Naive thymus-derived CD4-positive, alpha-beta T cell (primary cell): ENCODE results near the gene HELZ. TPM values are rescaled to one million over a fixed set of nuclear protein-coding genes. Genes with fewer than 3 reads are reported as not detected.
"Not testable (repeated sequence)": the region's sequence is repeated elsewhere in the genome, so short reads cannot be mapped to it uniquely, and the experiment has no call there.

Experiments
- ATAC-seq: fragments of 150-1000 bp; cut with Tn5 transposase; 2 replicates; pipeline ENCODE4 v1.10.0; 2021; ENCODE audit warnings: mild to moderate bottlenecking, moderate library complexity
- CTCF ChIA-PET: fragments of 350-600 bp; sonication (Branson Sonifier 250); formaldehyde crosslinking; loops from one replicate; lab custom pipeline; 2021; ENCODE audit warnings: antibody characterized with exemption; lab: Charles Lee
- POLR2A ChIA-PET: fragments of 350-600 bp; sonication (Branson Sonifier 250); formaldehyde crosslinking; loops from one replicate; lab custom pipeline; 2021; ENCODE audit warnings: antibody characterized with exemption, inconsistent platforms; lab: Charles Lee
- DNase-seq, 9 donors: peaks; one replicate each; pipeline versions ENCODE4 v3.0.0 to v3.0.0-alpha.2; 2020 to 2022; ENCODE audit warnings: mixed read lengths in 1 of 9
- H3K27ac ChIP-seq: one replicate; pipeline ENCODE4 v1.7.0; 2013; ENCODE audit warnings: mild to moderate bottlenecking, low read depth, low read length, moderate library complexity
- H3K27me3 ChIP-seq, 2 donors: one replicate each; pipeline ENCODE4 v1.7.0; 2013; ENCODE audit warnings: low read length in 2 of 2, mild to moderate bottlenecking in 2 of 2, moderate library complexity in 2 of 2; ENCODE audit not compliant: control insufficient read depth in 2 of 2, insufficient read depth in 2 of 2
- H3K36me3 ChIP-seq, 3 experiments: 1 replicate in 2 of 3; 2 replicates in 1 of 3; pipeline ENCODE4 v1.7.0; 2013; ENCODE audit warnings: low read length in 3 of 3, mild to moderate bottlenecking in 3 of 3, moderate library complexity in 1 of 3; ENCODE audit not compliant: insufficient read depth in 3 of 3, control insufficient read depth in 2 of 3
- H3K4me1 ChIP-seq, 2 donors: one replicate each; pipeline ENCODE4 v1.7.0; 2013; ENCODE audit warnings: low read length in 2 of 2, mild to moderate bottlenecking in 2 of 2, moderate library complexity in 1 of 2; ENCODE audit not compliant: control insufficient read depth in 2 of 2, insufficient read depth in 2 of 2
- H3K4me3 ChIP-seq: 2 replicates; pipeline ENCODE4 v1.7.0; 2013; ENCODE audit warnings: mild to moderate bottlenecking, low read length
- H3K9me3 ChIP-seq, 3 experiments: 1 replicate in 2 of 3; 2 replicates in 1 of 3; pipeline ENCODE4 v1.7.0; 2013; ENCODE audit warnings: low read length in 3 of 3; ENCODE audit not compliant: control insufficient read depth in 2 of 3
- H3K27ac Mint-ChIP-seq, 9 donors: one replicate each; pipeline ENCODE4 v1.8.0; 2020 to 2022; ENCODE audit warnings: mixed read lengths in 9 of 9, mild to moderate bottlenecking in 8 of 9, moderate library complexity in 5 of 9, inconsistent platforms in 2 of 9
- H3K27me3 Mint-ChIP-seq, 5 donors: one replicate each; pipeline ENCODE4 v1.8.0; 2021 to 2022; ENCODE audit warnings: mixed read lengths in 5 of 5, mild to moderate bottlenecking in 1 of 5
- H3K36me3 Mint-ChIP-seq, 5 donors: one replicate each; pipeline ENCODE4 v1.8.0; 2020 to 2022; ENCODE audit warnings: mixed read lengths in 5 of 5, mild to moderate bottlenecking in 3 of 5, inconsistent platforms in 1 of 5
- H3K4me1 Mint-ChIP-seq, 7 donors: one replicate each; pipeline ENCODE4 v1.8.0; 2020 to 2022; ENCODE audit warnings: mixed read lengths in 7 of 7, mild to moderate bottlenecking in 3 of 7, inconsistent platforms in 1 of 7
- H3K4me3 Mint-ChIP-seq, 10 donors: one replicate each; pipeline ENCODE4 v1.8.0; 2020 to 2022; ENCODE audit warnings: mild to moderate bottlenecking in 10 of 10, mixed read lengths in 10 of 10, moderate library complexity in 6 of 10, inconsistent platforms in 2 of 10
- H3K9me3 Mint-ChIP-seq, 11 donors: one replicate each; pipeline ENCODE4 v1.8.0; 2020 to 2022; ENCODE audit warnings: mixed read lengths in 11 of 11, mild to moderate bottlenecking in 4 of 11, inconsistent platforms in 1 of 11, moderate library complexity in 1 of 11
- intact Hi-C, 2 donors: fragments of 100-400 bp; cut with micrococcal nuclease; formaldehyde crosslinking; loops; one replicate each; pipeline ENCODE4 v1.15.1; 2023
- polyA plus RNA-seq, 2 donors: library from polyadenylated mRNA; unstranded; fragments of 300-500 nt; fragmentation: Illumina TruSeq; gene quantifications; one replicate each; pipeline ENCODE4 v1.2.3, GENCODE V29; 2021
- total RNA-seq, 6 experiments: library from RNA in 5 of 6; stranded (reverse) in 5 of 6; gene quantifications; 1 replicate in 5 of 6; 2 replicates in 1 of 6; pipeline ENCODE4 v1.2.3 and lab custom pipeline; 2021 to 2026

Gene HELZ
- total and polyA plus RNA-seq, 7 experiments from 2014 or later = 44.8 to 114 (median 83.2) TPM

DNA sequence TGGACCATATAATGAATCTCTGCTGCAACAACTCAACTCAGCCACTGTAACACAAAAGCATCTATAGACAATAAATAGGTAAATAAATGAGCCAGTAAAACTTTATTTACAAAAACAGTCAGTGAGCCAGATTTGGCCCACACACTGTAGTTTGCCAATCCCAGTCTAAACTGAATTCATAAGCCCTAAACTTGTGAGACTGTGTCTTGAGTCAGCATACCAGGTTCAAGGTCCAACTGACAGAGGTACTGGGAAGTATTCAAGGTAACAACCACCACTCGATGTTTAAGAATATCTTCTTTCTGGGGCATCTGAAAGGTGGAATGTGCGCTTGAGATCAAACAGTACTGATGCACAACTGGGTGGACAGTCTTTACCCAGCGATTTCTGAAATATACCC is 94.2 kb downstream of the HELZ start:
- Histone ChIP-seq H3K9me3 (no peaks in the 10 kb centered on the region), H3K27me3 (no peaks in the 10 kb centered on the region), H3K4me3 (no peak overlapping the region), H3K36me3 (peaks cover 5 to 41% (median 15%) of the 10 kb centered on the region in 3 experiments), H3K4me1 (peaks cover 0 to 4% of the 10 kb centered on the region in 2 donors), H3K27ac (no peak overlapping the region)
- H3K36me3 Mint-ChIP-seq = peaks cover 8 to 58% (median 57%) of the 10 kb centered on the region in 5 donors
- ChIA-PET POLR2A (no interaction called here), CTCF (no interaction called here)
- ATAC-seq = no peak
- no peaks in the 10 kb centered on the region for H3K27me3 Mint-ChIP-seq
- intact Hi-C loops = no loop called here
- H3K27ac Mint-ChIP-seq = no peak overlapping the region
- H3K9me3 Mint-ChIP-seq = peaks cover 0 to 2% (median 0%) of the 10 kb centered on the region in 11 donors
- H3K4me1 Mint-ChIP-seq = peaks cover 0 to 5% (median 0%) of the 10 kb centered on the region in 7 donors
- H3K4me3 Mint-ChIP-seq = no peak overlapping the region
- no peak for DNase-seq

GRCh38 chr17:67148352-67148751 is 96.6 kb downstream of the HELZ start:
- H3K27ac Mint-ChIP-seq = no peak overlapping the region
- no peak overlapping the region for H3K4me3 ChIP-seq
- peaks cover 5 to 74% (median 68%) of the 10 kb centered on the region in 5 donors for H3K36me3 Mint-ChIP-seq
- peaks cover 0 to 5% (median 0%) of the 10 kb centered on the region in 7 donors for H3K4me1 Mint-ChIP-seq
- no peaks in the 10 kb centered on the region for H3K4me1 ChIP-seq
- H3K9me3 Mint-ChIP-seq = peaks cover 0 to 4% (median 0%) of the 10 kb centered on the region in 11 donors
- intact Hi-C loops = no loop called here
- ATAC-seq (no peak), DNase-seq (no peak)
- no peaks in the 10 kb centered on the region for H3K27me3 Mint-ChIP-seq
- H3K4me3 Mint-ChIP-seq = no peak overlapping the region
- POLR2A ChIA-PET = no interaction called here
- peaks cover 5 to 52% (median 19%) of the 10 kb centered on the region in 3 experiments for H3K36me3 ChIP-seq
- no peaks in the 10 kb centered on the region for H3K27me3 ChIP-seq
- no peak overlapping the region for H3K27ac ChIP-seq
- CTCF ChIA-PET = no interaction called here
- no peaks in the 10 kb centered on the region for H3K9me3 ChIP-seq

- Histone ChIP-seq H3K9me3 (no peaks in the 10 kb centered on the region), H3K36me3 (peaks cover 5 to 60% (median 19%) of the 10 kb centered on the region in 3 experiments)
- no peak overlapping the region for H3K27ac Mint-ChIP-seq
Observed at GRCh38 chr17:67145183-67145805, 99.7 kb downstream of the HELZ start.

DNA sequence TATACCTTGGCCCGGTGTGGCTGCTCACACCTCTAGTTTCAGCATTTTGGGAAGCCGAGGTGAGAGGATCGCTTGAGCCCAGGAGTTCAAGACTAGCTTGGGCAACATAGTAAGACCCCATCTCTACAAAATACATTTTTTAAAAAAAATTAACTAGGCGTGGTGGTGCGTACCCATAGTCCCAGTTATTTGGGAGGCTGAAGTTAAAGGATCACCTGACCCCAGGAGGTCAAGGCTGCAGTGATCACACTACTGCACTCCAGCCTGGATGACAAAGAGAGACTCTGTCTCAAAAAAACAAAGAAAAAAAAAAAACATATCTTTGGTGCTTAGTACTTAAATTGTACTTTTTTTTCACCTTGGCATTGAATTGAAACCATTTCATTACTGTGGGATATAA is 101.7 kb downstream of the HELZ start:
- Histone ChIP-seq H3K4me1 (peaks cover 0 to 5% of the 10 kb centered on the region in 2 donors), H3K9me3 (no peaks in the 10 kb centered on the region), H3K4me3 (no peak overlapping the region), H3K27me3 (no peaks in the 10 kb centered on the region), H3K27ac (no peak overlapping the region), H3K36me3 (peaks cover 2 to 60% (median 11%) of the 10 kb centered on the region in 3 experiments)
- Mint-ChIP-seq H3K9me3 (peaks cover 0 to 6% (median 0%) of the 10 kb centered on the region in 11 donors), H3K36me3 (peaks cover 18 to 76% (median 65%) of the 10 kb centered on the region in 5 donors), H3K27me3 (no peaks in the 10 kb centered on the region), H3K4me3 (no peak overlapping the region), H3K27ac (no peak overlapping the region), H3K4me1 (peaks cover 12 to 25% (median 22%) of the 10 kb centered on the region in 7 donors)
- intact Hi-C loops = no loop called here
- CTCF ChIA-PET = no interaction called here
- no peak for DNase-seq
- ATAC-seq = no peak
- POLR2A ChIA-PET = interaction anchor here (1.0 kb wide), 1 partner anchor 12 kb away, joined by 3 read pairs; no protein-coding TSS in a partner anchor

More at GRCh38 chr17:67145183-67145805, 99.7 kb downstream of the HELZ start:
- Mint-ChIP-seq H3K27me3 (no peaks in the 10 kb centered on the region), H3K9me3 (peaks cover 0 to 6% (median 0%) of the 10 kb centered on the region in 11 donors), H3K36me3 (peaks cover 12 to 74% (median 73%) of the 10 kb centered on the region in 5 donors), H3K4me1 (peaks cover 1 to 9% (median 4%) of the 10 kb centered on the region in 7 donors), H3K4me3 (no peak overlapping the region)
- ATAC-seq = no peak
- Histone ChIP-seq H3K4me1 (no peaks in the 10 kb centered on the region), H3K4me3 (no peak overlapping the region), H3K27me3 (no peaks in the 10 kb centered on the region), H3K27ac (no peak overlapping the region)
- CTCF ChIA-PET = no interaction called here
- DNase-seq = no peak
- intact Hi-C loops = no loop called here
- POLR2A ChIA-PET = no interaction called here

DNA sequence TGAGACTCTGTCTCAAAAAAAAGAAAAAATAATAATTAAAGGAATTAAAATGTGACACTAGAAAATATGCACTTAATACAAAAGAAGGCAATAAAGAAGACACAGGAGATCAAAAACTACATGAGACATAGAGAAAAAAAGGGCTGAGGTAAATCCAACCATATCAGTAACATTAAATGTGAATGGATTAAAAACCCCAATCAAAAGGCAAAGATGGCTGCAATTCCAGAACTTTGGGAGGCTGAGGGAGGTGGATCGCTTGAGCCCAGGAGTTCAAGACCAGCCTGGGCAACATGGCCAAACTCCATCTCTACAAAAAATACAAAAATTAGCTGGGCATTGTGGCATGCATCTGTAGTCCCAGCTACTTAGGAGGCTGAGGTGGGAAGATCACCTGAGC is 103.0 kb downstream of the HELZ start:
- Mint-ChIP-seq H3K36me3 (peaks cover 18 to 67% (median 61%) of the 10 kb centered on the region in 5 donors), H3K4me1 (peaks cover 16 to 32% (median 31%) of the 10 kb centered on the region in 7 donors)
- POLR2A ChIA-PET = interaction anchor here (1.0 kb wide), 1 partner anchor 10 kb away, joined by 3 read pairs; no protein-coding TSS in a partner anchor
- H3K4me3 ChIP-seq, H3K27me3 ChIP-seq, DNase-seq, intact Hi-C loops, H3K4me3 Mint-ChIP-seq, H3K9me3 Mint-ChIP-seq, H3K27ac ChIP-seq, CTCF ChIA-PET, H3K9me3 ChIP-seq, H3K27ac Mint-ChIP-seq, ATAC-seq, H3K27me3 Mint-ChIP-seq: not testable (repeated sequence)
- H3K4me1 ChIP-seq = peaks cover 0 to 13% of the 10 kb centered on the region in 2 donors
- peaks cover 3 to 54% (median 8%) of the 10 kb centered on the region in 3 experiments for H3K36me3 ChIP-seq

DNA sequence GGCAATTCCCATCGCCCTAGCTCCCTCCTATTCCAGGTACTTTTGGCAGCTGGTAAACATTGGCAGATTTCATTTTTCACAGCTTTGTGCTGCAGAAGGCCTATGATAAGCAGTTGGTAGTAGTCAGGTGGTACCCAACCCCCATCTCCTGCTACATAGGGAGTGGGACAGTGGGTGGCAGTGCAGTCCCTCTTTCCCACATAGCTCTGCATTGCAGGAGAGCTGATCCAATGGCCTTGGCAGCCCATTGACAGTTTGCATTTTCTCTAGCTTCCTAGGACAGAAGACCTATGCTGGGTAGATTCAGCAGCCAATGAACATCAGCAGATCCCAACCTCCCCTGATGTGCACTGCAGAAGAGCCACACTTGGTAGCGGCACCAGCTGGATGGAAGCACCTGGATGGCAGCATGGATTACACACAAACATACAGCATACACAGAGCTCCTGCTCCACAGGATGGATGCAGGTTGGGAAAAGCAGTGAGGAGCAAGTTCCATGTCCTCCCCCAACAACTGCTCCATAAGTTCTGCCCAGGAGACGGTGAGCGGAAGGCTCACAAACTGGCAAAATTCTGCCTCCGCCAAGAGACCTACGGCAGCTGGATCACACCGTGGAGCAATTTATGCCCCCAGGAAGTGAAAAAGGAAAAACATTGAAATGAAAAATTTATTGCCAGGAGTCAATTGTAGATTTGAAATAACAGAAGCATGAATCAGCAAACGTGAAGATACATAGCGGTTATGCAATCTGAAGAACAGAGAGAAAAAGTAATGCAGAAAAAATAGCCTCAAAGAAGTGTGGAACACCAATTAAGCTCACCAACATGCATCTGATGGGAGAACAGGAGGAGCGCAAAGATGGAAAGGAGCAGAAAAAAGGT is 105.0 kb downstream of the HELZ start:
- Mint-ChIP-seq H3K9me3 (peaks cover 0 to 6% (median 0%) of the 10 kb centered on the region in 11 donors), H3K4me1 (peaks cover 16 to 32% (median 31%) of the 10 kb centered on the region in 7 donors), H3K36me3 (peaks cover 20 to 66% (median 53%) of the 10 kb centered on the region in 5 donors), H3K27ac (peak overlapping the region in 4 of 9 donors; percentile 1 to 25 (median 17)), H3K4me3 (no peak overlapping the region), H3K27me3 (no peaks in the 10 kb centered on the region)
- Histone ChIP-seq H3K9me3 (no peaks in the 10 kb centered on the region), H3K4me3 (no peak overlapping the region), H3K27me3 (no peaks in the 10 kb centered on the region), H3K27ac (no peak overlapping the region), H3K36me3 (peaks cover 8 to 54% (median 21%) of the 10 kb centered on the region in 3 experiments), H3K4me1 (peaks cover 0 to 13% of the 10 kb centered on the region in 2 donors)
- CTCF ChIA-PET = no interaction called here
- ATAC-seq (no peak), DNase-seq (no peak)
- POLR2A ChIA-PET = interaction anchor here (0.6 kb wide), 1 partner anchor 37 kb away, joined by 3 read pairs; no protein-coding TSS in a partner anchor
- intact Hi-C loops = no loop called here
